Osteoblast (primary cell): ENCODE data around the gene ZDHHC5. TPM values are rescaled to one million over a fixed set of nuclear protein-coding genes. Genes with fewer than 3 reads are reported as not detected.
A peak's percentile ranks its signal among the peaks of the same experiment; 100 is the strongest.

Experiments used
- DNase-seq: peaks from one replicate; pipeline ENCODE4 v3.0.0; 2011; ENCODE audit warnings: low spot score, mixed read lengths; ENCODE audit not compliant: insufficient read length; ENCODE audit errors: missing footprints
- H2AFZ ChIP-seq: 2 replicates; pipeline ENCODE4 v1.6.0; 2011; ENCODE audit warnings: mild to moderate bottlenecking, low read length
- H3K27ac ChIP-seq: 2 replicates; pipeline ENCODE4 v1.5.1; 2011; ENCODE audit warnings: mild to moderate bottlenecking, low read depth, low read length, moderate library complexity
- H3K27me3 ChIP-seq: 2 replicates; pipeline ENCODE4 v1.6.0; 2012; ENCODE audit warnings: mild to moderate bottlenecking, control low read depth, inconsistent platforms, low read length, moderate library complexity; ENCODE audit not compliant: insufficient read depth
- H3K36me3 ChIP-seq: 2 replicates; pipeline ENCODE4 v1.5.1; 2011; ENCODE audit warnings: mild to moderate bottlenecking, low read length, control low read depth, moderate library complexity; ENCODE audit not compliant: insufficient read depth
- H3K4me1 ChIP-seq: 2 replicates; pipeline ENCODE4 v1.5.1; 2011; ENCODE audit warnings: mild to moderate bottlenecking, low read length, control low read depth, moderate library complexity; ENCODE audit not compliant: insufficient read depth
- H3K4me2 ChIP-seq: 2 replicates; pipeline ENCODE4 v1.6.0; 2011; ENCODE audit warnings: mild to moderate bottlenecking, low read length; ENCODE audit not compliant: insufficient read depth
- H3K4me3 ChIP-seq: fragments of 200-600 bp; sonication (generic); 3 replicates; pipeline ENCODE4 v1.5.1; 2012; ENCODE audit warnings: mild to moderate bottlenecking, low read length, inconsistent platforms; ENCODE audit not compliant: insufficient read depth
- H3K79me2 ChIP-seq: 2 replicates; pipeline ENCODE4 v1.6.0; 2012; ENCODE audit warnings: mild to moderate bottlenecking, low read length, control low read depth, inconsistent platforms; ENCODE audit not compliant: insufficient read depth
- H3K9me3 ChIP-seq: 2 replicates; pipeline ENCODE4 v1.5.1; 2011; ENCODE audit warnings: low read depth, low read length, control low read depth
- H4K20me1 ChIP-seq: 2 replicates; pipeline ENCODE4 v1.6.0; 2012; ENCODE audit warnings: mild to moderate bottlenecking, low read length, control low read depth; ENCODE audit not compliant: insufficient read depth
- CTCF ChIP-seq: IDR thresholded peaks from 2 replicates; pipeline ENCODE4 v1.5.1; 2011; ENCODE audit warnings: mild to moderate bottlenecking, low read depth, low read length, moderate library complexity; ENCODE audit errors: extremely low read depth
- total RNA-seq: library from RNA; depleted of rRNA; stranded (reverse); fragments of >200 nt; gene quantifications from 2 replicates; pipeline ENCODE4 v1.2.3, GENCODE V29; 2012

The ZDHHC5 gene
- total RNA-seq, 1 donor, result 48.9 TPM

GRCh38 chr11:57644748-57645688 lies 22.9 kb upstream of the ZDHHC5 start:
- no peak overlapping the region for H3K27ac ChIP-seq
- H3K36me3 ChIP-seq, result peaks cover 10% of the 10 kb centered on the region
- no peak overlapping the region for H2AFZ ChIP-seq
- DNase-seq, result peak; percentile 94
- peaks cover 53% of the 10 kb centered on the region for H3K4me1 ChIP-seq
- peak overlapping the region; percentile 51 for H3K4me2 ChIP-seq
- H3K79me2 ChIP-seq, result peaks cover 15% of the 10 kb centered on the region
- no peaks in the 10 kb centered on the region for H3K9me3 ChIP-seq
- no peak overlapping the region for H3K4me3 ChIP-seq
- TF ChIP-seq CTCF, result peak; percentile 87
- H3K27me3 ChIP-seq, result peaks cover 36% of the 10 kb centered on the region
- H4K20me1 ChIP-seq, result peaks cover 77% of the 10 kb centered on the region

GRCh38 chr11:57645689-57646085 lies 22.2 kb upstream of the ZDHHC5 start:
- no peak for DNase-seq
- Histone ChIP-seq H4K20me1 (peaks cover 70% of the 10 kb centered on the region), H3K36me3 (peaks cover 6% of the 10 kb centered on the region), H3K4me3 (no peak overlapping the region), H3K27ac (no peak overlapping the region), H3K27me3 (peaks cover 36% of the 10 kb centered on the region), H3K79me2 (peaks cover 8% of the 10 kb centered on the region), H3K4me1 (peaks cover 51% of the 10 kb centered on the region), H2AFZ (no peak overlapping the region), H3K9me3 (no peaks in the 10 kb centered on the region), H3K4me2 (no peak overlapping the region)
- no peak for TF ChIP-seq CTCF

- Histone ChIP-seq H4K20me1 (peaks cover 64% of the 10 kb centered on the region), H3K79me2 (peaks cover 5% of the 10 kb centered on the region), H3K9me3 (no peaks in the 10 kb centered on the region), H3K36me3 (peaks cover 4% of the 10 kb centered on the region), H3K4me3 (no peak overlapping the region), H3K4me1 (peaks cover 47% of the 10 kb centered on the region), H3K27me3 (peaks cover 36% of the 10 kb centered on the region), H3K4me2 (no peak overlapping the region), H2AFZ (no peak overlapping the region), H3K27ac (no peak overlapping the region)
- peak; percentile 38 for DNase-seq
- TF ChIP-seq CTCF, result no peak
These were observed 21.6 kb upstream of the ZDHHC5 start for GRCh38 chr11:57646194-57646798.

GRCh38 chr11:57646799-57647303 lies 21.1 kb upstream of the ZDHHC5 start:
- Histone ChIP-seq H3K4me3 (no peak overlapping the region), H2AFZ (no peak overlapping the region), H4K20me1 (peaks cover 59% of the 10 kb centered on the region), H3K27ac (no peak overlapping the region), H3K9me3 (no peaks in the 10 kb centered on the region), H3K4me1 (peaks cover 47% of the 10 kb centered on the region), H3K4me2 (peak overlapping the region; percentile 22), H3K79me2 (peaks cover under 1% of the 10 kb centered on the region), H3K36me3 (peaks cover 4% of the 10 kb centered on the region), H3K27me3 (peaks cover 36% of the 10 kb centered on the region)
- no peak for TF ChIP-seq CTCF
- DNase-seq, result peak; percentile 11
